KOPT-K1 (cell line): ENCODE measurements around the gene SNX8.

Experiments
- H3K27ac ChIP-seq: fragments of 200-600 bp; sonication (generic); 2 replicates; pipeline ENCODE4 v1.5.1; 2016; ENCODE audit warnings: antibody characterized with exemption, mild to moderate bottlenecking, low read depth, low read length; ENCODE audit not compliant: poor library complexity, severe bottlenecking
- H3K36me3 ChIP-seq: fragments of 200-600 bp; sonication (generic); 2 replicates; pipeline ENCODE4 v1.5.1; 2017; ENCODE audit warnings: antibody characterized with exemption, mild to moderate bottlenecking, low read length, moderate library complexity; ENCODE audit not compliant: insufficient read depth
- H3K9me3 ChIP-seq: fragments of 200-600 bp; sonication (generic); 2 replicates; pipeline ENCODE4 v1.5.1; 2017; ENCODE audit warnings: antibody characterized with exemption, low read length, mild to moderate bottlenecking; ENCODE audit not compliant: insufficient read depth, poor library complexity, severe bottlenecking

The SNX8 gene

DNA sequence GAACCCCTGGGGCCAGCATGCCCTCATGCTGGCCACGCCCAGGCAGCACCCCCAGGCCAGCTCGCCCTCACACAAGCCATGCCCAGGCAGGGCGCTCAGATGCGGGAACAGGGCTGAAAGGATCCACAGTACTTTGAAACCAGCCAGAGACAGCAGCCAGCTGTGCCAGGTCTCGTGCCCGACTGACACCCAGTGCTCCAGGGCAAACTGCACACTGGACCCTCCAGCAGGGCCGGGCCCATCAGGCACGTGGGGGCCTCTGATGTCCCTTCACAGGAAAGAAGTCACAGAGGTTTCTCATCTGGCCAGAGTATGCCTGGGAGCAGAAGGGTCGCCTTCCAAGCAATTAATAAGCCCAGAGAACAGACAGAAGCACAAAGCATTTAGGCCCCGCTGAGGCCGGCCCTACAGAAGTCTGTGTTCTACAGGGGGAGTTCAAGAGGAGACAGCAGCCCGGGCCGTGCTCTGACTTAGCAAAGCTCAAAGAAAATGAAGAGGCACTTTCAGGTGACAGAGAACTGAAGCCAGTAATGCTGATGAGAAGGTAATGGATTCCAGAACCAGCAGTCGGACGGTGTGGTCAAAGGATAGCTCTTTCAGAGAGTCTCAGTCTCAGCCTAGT, 102.9 kb downstream of the SNX8 start:
- Histone ChIP-seq H3K27ac (no peak overlapping the region), H3K9me3 (no peaks in the 10 kb centered on the region), H3K36me3 (peaks cover 98% of the 10 kb centered on the region)

DNA sequence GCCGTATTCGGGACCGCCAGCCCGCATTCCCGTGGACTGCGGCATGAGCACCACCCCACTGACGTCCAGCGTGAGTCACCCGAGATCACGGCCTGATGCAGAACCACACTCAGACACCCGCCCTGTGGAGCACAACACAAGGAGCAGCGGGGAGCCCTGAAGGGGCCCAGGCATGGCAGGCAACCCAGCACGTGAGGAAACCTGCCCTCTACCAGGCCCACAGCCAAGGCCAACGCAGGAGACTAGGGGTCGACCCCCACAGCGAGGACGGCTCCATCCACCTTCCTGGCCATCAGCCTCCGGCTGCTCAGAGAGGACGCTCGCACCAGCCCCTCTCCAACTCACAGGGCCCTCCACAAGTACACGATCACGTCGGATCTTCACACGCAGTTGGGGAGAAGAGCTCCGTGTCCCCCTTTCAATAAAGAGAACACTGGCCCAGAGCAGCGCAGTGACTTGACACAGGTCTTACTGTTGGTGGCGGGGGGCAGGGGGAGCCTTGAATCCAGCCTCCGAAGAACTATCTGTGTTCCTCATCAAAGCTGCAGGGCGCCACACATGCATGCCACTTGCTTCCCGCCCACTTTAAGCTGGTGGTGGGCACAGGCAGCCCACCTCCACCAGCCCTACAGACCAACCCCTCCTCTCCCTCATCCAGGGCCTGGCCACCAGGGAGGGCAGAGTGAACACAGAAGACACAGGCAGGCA, 103.5 kb downstream of the SNX8 start:
- Histone ChIP-seq H3K27ac (no peak overlapping the region), H3K36me3 (peaks cover 98% of the 10 kb centered on the region), H3K9me3 (no peaks in the 10 kb centered on the region)

DNA sequence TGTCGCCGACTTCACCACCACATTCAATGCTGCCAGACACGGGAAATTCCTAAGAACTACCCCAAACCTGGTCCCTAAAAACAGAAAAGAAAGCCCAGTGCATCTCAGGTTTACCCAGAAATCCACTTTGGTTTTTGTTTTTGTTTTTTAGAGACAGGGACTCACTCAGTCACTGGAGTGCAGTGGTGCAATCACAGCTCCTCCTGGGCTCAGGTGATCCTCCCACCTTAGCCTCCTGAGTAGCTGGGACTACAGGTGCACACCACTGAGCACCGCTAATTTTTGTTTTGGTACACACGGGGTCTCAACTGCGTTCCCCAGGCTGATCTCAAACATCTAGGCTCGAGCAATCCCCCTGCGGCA, 104.3 kb downstream of the SNX8 start:
- Histone ChIP-seq H3K9me3 (no peaks in the 10 kb centered on the region), H3K36me3 (peaks cover 98% of the 10 kb centered on the region), H3K27ac (no peak overlapping the region)

DNA sequence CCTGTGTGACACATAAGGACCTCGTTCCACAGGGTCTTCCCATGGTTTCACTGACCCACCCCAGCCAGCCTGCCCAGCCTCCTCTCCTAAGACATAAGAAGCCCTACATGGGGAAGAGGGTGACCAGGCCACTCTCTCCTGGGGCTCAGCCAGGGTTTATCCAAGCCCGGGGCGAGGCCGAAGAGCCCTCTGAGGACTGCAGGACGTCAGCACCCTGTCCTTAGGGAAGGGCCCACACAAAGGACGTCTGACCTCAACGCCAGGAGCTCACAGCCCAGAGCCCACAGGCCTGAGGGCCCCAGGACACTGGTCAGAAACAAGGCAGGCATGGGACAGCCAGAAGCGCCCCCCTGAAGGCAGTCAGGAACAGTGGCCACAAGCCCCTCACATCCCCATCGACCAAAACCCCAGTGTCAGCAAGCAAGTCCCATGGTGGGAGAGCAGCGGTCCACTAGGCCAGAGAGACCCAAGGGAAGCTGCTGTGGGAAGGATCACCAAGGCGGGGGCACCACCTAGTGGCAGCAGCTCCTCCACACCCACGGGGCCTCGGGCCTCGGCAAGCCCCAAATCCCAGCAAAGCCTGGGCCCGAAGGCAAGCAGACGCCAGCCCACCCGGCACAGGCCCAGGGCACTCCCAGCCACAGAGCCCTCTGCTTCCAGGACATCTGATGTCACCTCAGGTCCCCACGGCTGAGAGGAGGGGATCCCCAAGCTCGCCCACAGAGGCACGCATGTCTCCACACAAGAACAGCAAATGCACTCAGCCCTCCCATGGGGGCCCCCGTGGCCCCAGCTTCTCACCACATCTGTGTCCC, 104.9 kb downstream of the SNX8 start:
- Histone ChIP-seq H3K27ac (no peak overlapping the region), H3K36me3 (peaks cover 98% of the 10 kb centered on the region), H3K9me3 (no peaks in the 10 kb centered on the region)

DNA sequence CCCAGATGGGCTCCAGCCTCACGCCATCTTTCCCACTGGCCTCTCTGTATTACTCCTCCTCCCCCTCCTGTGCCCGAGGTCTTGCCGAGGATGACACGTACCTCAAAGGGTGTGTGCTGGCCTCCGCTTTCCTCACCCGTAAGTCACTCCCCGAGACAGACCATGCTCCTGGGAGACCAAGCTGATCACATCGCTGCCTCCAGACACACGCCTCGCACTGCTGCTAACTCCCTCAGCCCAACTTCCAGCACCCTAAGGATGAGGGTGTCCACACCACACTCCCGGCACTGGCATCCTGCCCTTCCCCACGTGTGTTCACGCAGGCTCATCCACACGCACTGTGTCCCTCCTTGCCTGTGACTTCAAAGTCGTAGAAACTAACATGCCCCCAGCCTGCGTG, 105.5 kb downstream of the SNX8 start:
- Histone ChIP-seq H3K9me3 (no peaks in the 10 kb centered on the region), H3K36me3 (peaks cover 98% of the 10 kb centered on the region)

DNA sequence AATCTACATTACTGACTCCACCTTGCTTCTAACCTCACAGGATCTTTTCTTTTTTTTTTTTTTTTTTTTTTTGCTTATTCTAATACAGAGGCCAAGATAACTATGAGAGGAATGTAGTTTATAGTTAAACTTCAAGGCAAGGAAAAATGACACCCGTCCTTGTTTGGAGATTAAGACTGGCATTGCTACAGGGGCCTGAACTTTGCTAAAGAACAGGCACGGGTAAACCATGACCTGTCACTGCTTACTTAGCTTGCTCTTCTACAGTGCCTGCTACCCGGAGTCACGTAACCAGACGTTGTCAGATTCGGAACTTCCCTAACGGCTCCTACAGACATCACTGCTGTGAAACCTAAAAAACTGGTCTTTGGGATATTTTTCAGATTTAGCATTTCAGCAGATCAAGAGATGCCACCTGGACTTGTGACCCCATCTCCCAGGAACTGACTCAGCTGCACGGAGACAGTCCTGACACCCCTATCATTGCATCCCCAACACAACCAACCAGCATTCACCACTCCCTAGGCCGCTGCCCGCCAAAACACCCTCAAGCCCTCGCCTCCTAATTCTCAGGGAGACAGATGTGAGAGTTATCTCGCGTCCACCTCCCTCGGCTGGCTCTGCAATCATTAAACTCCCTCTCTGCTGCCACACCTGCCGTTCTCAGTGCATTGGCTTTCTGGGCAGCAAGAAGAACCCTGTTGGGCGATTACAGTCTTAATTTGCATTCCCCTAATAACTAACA, 109.0 kb downstream of the SNX8 start:
- H3K9me3 ChIP-seq, result no peaks in the 10 kb centered on the region
- H3K36me3 ChIP-seq, result peaks cover 95% of the 10 kb centered on the region
- H3K27ac ChIP-seq, result no peak overlapping the region

More for the DNA sequence above, 105.5 kb downstream of the SNX8 start:
- no peak overlapping the region for H3K27ac ChIP-seq

DNA sequence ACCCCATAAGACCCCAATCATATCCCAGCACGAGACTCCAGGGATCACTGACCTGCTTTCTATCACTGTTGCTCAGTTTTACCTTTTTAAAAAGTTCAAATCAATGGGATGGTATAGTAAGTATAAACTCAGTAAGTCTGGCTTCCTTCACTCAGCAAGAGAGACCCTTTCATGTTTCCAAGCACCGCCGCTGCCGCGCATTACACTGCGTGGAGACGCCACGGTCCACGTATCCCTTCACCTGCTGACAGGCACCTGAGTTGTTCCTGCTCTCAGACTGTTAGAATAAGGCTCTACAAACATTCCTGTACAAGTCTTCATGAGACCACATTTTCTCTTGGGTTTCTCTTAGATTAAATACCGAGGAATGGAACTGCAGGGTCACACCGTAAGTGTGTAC, 109.8 kb downstream of the SNX8 start:
- peaks cover 95% of the 10 kb centered on the region for H3K36me3 ChIP-seq
- H3K9me3 ChIP-seq, result no peaks in the 10 kb centered on the region
- H3K27ac ChIP-seq, result no peak overlapping the region

DNA sequence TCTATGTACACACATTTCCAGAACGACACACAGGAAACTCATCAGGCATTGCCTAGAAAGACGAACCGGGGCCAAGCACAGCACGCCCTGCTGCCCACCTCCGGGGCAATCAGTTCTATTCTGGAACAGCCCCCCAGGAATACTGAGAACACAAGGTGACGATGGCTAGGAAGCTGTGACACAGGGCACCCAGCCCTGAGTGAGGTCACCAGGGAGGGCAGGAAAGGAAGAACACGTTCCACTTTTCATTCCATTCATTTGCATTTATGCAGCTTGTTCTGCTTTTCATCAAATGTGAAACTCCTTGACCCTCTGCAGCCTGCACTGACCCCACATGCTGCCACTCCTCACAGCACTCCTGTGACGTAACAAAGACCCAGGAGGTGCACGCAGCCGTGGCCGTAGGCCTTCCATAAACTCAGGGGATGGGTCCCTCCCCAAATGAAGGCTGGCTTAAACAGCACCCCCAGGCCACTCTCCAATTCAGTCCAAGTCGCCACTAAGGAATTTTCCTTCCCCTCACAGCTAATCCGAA, 110.4 kb downstream of the SNX8 start:
- no peak overlapping the region for H3K27ac ChIP-seq
- H3K36me3 ChIP-seq, result peaks cover 95% of the 10 kb centered on the region
- no peaks in the 10 kb centered on the region for H3K9me3 ChIP-seq

DNA sequence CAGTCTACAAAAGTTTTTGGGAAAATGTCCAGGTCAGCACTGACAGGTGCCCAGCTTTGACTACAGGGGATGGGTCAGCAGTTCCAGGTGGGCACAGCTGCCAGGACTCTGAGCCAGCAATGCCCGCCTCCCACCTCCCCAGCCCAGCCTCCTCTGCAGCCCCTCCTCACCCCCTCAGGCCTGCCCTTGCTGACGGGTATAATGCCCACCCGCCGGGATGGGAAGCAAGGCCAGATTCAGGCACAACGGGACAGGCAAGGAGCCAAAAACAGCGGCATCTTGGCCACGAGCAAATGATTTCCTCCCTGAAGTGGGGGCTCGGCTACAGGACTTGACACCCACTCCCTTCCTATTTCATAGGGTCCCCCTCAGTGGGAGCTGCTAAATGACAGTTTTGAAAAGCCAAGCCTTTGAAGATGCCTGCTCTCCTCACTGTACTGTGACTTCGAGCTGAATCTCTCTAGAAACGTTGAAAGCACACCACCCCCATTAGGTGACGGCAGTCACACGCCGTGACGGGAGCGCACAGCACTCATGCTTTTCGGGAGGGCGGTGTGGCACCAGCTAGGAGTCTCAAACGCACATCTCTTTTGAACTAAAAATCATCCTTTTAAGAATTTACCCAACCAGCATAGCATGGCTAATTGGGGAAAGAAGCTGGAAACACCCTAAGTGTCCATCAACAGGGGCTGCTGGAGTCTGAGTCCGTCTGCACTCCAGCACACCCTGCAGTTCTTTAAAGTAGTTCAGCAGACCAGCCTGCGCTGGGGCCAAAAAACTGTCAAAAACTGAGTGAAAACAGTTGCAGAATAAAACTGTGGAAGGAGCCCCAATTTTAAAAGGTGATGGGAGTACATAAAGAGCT, 111.1 kb downstream of the SNX8 start:
- H3K9me3 ChIP-seq, result no peaks in the 10 kb centered on the region
- peaks cover 95% of the 10 kb centered on the region for H3K36me3 ChIP-seq

DNA sequence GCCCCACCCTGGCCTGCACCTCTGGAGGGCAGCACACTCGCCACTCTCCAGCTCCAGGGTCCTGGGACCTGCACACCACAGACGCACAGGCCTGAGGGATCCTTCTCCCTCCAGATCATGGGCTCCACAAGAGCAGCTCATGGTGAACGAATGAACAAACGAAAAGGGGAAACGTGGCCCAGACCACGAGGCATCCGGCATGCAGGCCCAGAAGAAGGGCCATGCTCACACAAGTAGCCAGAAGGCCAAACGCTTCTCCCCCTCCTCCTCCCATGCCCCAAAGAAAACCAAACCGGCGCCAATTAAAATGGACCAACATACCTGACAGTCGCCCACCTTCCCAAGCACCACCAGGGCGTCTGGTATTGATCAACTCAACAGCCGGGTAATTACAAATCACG, 111.9 kb downstream of the SNX8 start:
- Histone ChIP-seq H3K27ac (no peak overlapping the region), H3K36me3 (peaks cover 92% of the 10 kb centered on the region)

More for the DNA sequence above, 111.1 kb downstream of the SNX8 start:
- H3K27ac ChIP-seq, result no peak overlapping the region

More for the DNA sequence above, 111.9 kb downstream of the SNX8 start:
- no peaks in the 10 kb centered on the region for H3K9me3 ChIP-seq
